ENCODE results near the gene ANXA3.

ANXA3 gene

GRCh38 chr4:78571804-78572203, 20.2 kb downstream of the ANXA3 start:
- no peak for TF ChIP-seq CTCF (conservative IDR thresholded peaks at IDR 0.05; ENCODE audit: low read length)
- no peak for DNase-seq (ENCODE audit: low read depth)
- H3K4me3 ChIP-seq (ENCODE audit: low read length), result no peak overlapping the region

- DNase-seq (ENCODE audit: low read depth), result no peak
- H3K4me3 ChIP-seq (ENCODE audit: low read length), result no peak overlapping the region
- TF ChIP-seq CTCF (conservative IDR thresholded peaks at IDR 0.05; ENCODE audit: low read length), result no peak
Observed at GRCh38 chr4:78578674-78579425, 27.3 kb downstream of the ANXA3 start.

GRCh38 chr4:78581618-78582017, 30.0 kb downstream of the ANXA3 start:
- H3K4me3 ChIP-seq (ENCODE audit: low read length), result no peak overlapping the region
- DNase-seq (ENCODE audit: low read depth), result no peak
- TF ChIP-seq CTCF (conservative IDR thresholded peaks at IDR 0.05; ENCODE audit: low read length), result no peak

- H3K4me3 ChIP-seq (ENCODE audit: low read length), result no peak overlapping the region
- TF ChIP-seq CTCF (conservative IDR thresholded peaks at IDR 0.05; ENCODE audit: low read length), result no peak
- DNase-seq (ENCODE audit: low read depth), result no peak
Observed at GRCh38 chr4:78584863-78585547, 33.4 kb downstream of the ANXA3 start.

- TF ChIP-seq CTCF (conservative IDR thresholded peaks at IDR 0.05; ENCODE audit: low read length), result no peak
- H3K4me3 ChIP-seq (ENCODE audit: low read length), result no peak overlapping the region
- DNase-seq (ENCODE audit: low read depth), result peak; percentile 17
Observed at GRCh38 chr4:78585633-78586032, 34.1 kb downstream of the ANXA3 start.

GRCh38 chr4:78588894-78589545, 37.5 kb downstream of the ANXA3 start:
- TF ChIP-seq CTCF (conservative IDR thresholded peaks at IDR 0.05; ENCODE audit: low read length), result no peak
- H3K4me3 ChIP-seq (ENCODE audit: low read length), result no peak overlapping the region
- DNase-seq (ENCODE audit: low read depth), result no peak

All from AG10803 (cell line).